Hepatocyte (in vitro differentiated cells): ENCODE data around the gene ERG.

ENCODE experiments used
- CTCF ChIP-seq: fragments of 200-600 bp; sonication (generic); IDR thresholded peaks from 2 replicates; pipeline ENCODE4 v1.5.1; 2016; ENCODE audit warnings: antibody characterized with exemption, mild to moderate bottlenecking; ENCODE audit not compliant: poor library complexity
- EZH2 ChIP-seq: fragments of 200-600 bp; sonication (generic); IDR thresholded peaks from 2 replicates; pipeline ENCODE4 v1.6.1; 2016; ENCODE audit warnings: antibody characterized with exemption, mild to moderate bottlenecking, borderline replicate concordance

GRCh38 chr21:38401191-38401926 is 96.9 kb downstream of the ERG start:
- TF ChIP-seq EZH2, result no peak
- no peak for TF ChIP-seq CTCF
